ACC112 (cell line): ENCODE results near the gene ZFP36L1.

Experiments
- H2AFZ ChIP-seq: fragments of 200-600 bp; sonication (generic); one replicate; pipeline ENCODE4 v1.6.0; 2017; ENCODE audit warnings: antibody characterized with exemption, low read length; ENCODE audit not compliant: unreplicated experiment
- H3K27ac ChIP-seq: fragments of 200-600 bp; sonication (generic); 2 replicates; pipeline ENCODE4 v1.5.1; 2014; ENCODE audit warnings: low read depth, mild to moderate bottlenecking, antibody characterized with exemption, low read length, moderate library complexity
- H3K27me3 ChIP-seq: fragments of 200-600 bp; sonication (generic); 2 replicates; pipeline ENCODE4 v1.6.1; 2014; ENCODE audit warnings: mild to moderate bottlenecking, antibody characterized with exemption, low read length, moderate library complexity, mixed read lengths; ENCODE audit not compliant: insufficient read depth
- H3K36me3 ChIP-seq: fragments of 200-600 bp; sonication (generic); 2 replicates; pipeline ENCODE4 v1.6.1; 2016; ENCODE audit warnings: mild to moderate bottlenecking, antibody characterized with exemption, low read length, moderate library complexity, mixed read lengths; ENCODE audit not compliant: insufficient read depth
- H3K4me1 ChIP-seq: fragments of 200-600 bp; sonication (generic); one replicate; pipeline ENCODE4 v1.6.1; 2016; ENCODE audit warnings: low read length, mixed read lengths; ENCODE audit not compliant: insufficient read depth, unreplicated experiment, control insufficient read depth
- H3K4me3 ChIP-seq: fragments of 200-600 bp; sonication (generic); 2 replicates; pipeline ENCODE4 v1.5.1; 2014; ENCODE audit warnings: mild to moderate bottlenecking, low read depth, low read length
- H3K79me2 ChIP-seq: fragments of 200-600 bp; sonication (generic); one replicate; pipeline ENCODE4 v1.6.0; 2016; ENCODE audit warnings: low read length; ENCODE audit not compliant: control insufficient read depth, unreplicated experiment, insufficient read depth

ZFP36L1 gene

GRCh38 chr14:68758301-68758700, 34.6 kb downstream of the ZFP36L1 start:
- Histone ChIP-seq H3K36me3 (no peaks in the 10 kb centered on the region), H2AFZ (no peak overlapping the region), H3K4me1 (peaks cover 15% of the 10 kb centered on the region), H3K27ac (no peak overlapping the region), H3K27me3 (no peaks in the 10 kb centered on the region), H3K4me3 (no peak overlapping the region), H3K79me2 (no peaks in the 10 kb centered on the region)

GRCh38 chr14:68757618-68758081, 35.2 kb downstream of the ZFP36L1 start:
- Histone ChIP-seq H3K27ac (no peak overlapping the region), H3K36me3 (no peaks in the 10 kb centered on the region), H3K4me1 (peaks cover 9% of the 10 kb centered on the region), H2AFZ (no peak overlapping the region), H3K4me3 (no peak overlapping the region), H3K27me3 (no peaks in the 10 kb centered on the region), H3K79me2 (no peaks in the 10 kb centered on the region)

GRCh38 chr14:68756734-68757133, 36.1 kb downstream of the ZFP36L1 start:
- H3K36me3 ChIP-seq = no peaks in the 10 kb centered on the region
- H3K4me3 ChIP-seq = no peak overlapping the region
- no peak overlapping the region for H2AFZ ChIP-seq
- peaks cover 4% of the 10 kb centered on the region for H3K4me1 ChIP-seq
- no peak overlapping the region for H3K27ac ChIP-seq
- H3K27me3 ChIP-seq = no peaks in the 10 kb centered on the region
- no peaks in the 10 kb centered on the region for H3K79me2 ChIP-seq

GRCh38 chr14:68756000-68756481, 36.8 kb downstream of the ZFP36L1 start:
- H3K4me1 ChIP-seq = peaks cover 4% of the 10 kb centered on the region
- H3K36me3 ChIP-seq = no peaks in the 10 kb centered on the region
- no peaks in the 10 kb centered on the region for H3K27me3 ChIP-seq
- H2AFZ ChIP-seq = no peak overlapping the region
- H3K27ac ChIP-seq = no peak overlapping the region
- H3K4me3 ChIP-seq = no peak overlapping the region
- no peaks in the 10 kb centered on the region for H3K79me2 ChIP-seq

- Histone ChIP-seq H3K4me3 (no peak overlapping the region), H2AFZ (no peak overlapping the region), H3K36me3 (no peaks in the 10 kb centered on the region), H3K27ac (no peak overlapping the region), H3K27me3 (no peaks in the 10 kb centered on the region), H3K79me2 (no peaks in the 10 kb centered on the region), H3K4me1 (peaks cover 4% of the 10 kb centered on the region)
Measured at GRCh38 chr14:68755016-68755353, 37.9 kb downstream of the ZFP36L1 start.

GRCh38 chr14:68753690-68754089, 39.2 kb downstream of the ZFP36L1 start:
- H3K4me3 ChIP-seq = no peak overlapping the region
- H3K27me3 ChIP-seq = no peaks in the 10 kb centered on the region
- no peak overlapping the region for H2AFZ ChIP-seq
- peaks cover 4% of the 10 kb centered on the region for H3K4me1 ChIP-seq
- H3K27ac ChIP-seq = no peak overlapping the region
- no peaks in the 10 kb centered on the region for H3K36me3 ChIP-seq
- no peaks in the 10 kb centered on the region for H3K79me2 ChIP-seq

GRCh38 chr14:68752271-68753006, 40.4 kb downstream of the ZFP36L1 start:
- H3K27ac ChIP-seq = no peak overlapping the region
- H3K27me3 ChIP-seq = no peaks in the 10 kb centered on the region
- H2AFZ ChIP-seq = no peak overlapping the region
- H3K4me3 ChIP-seq = no peak overlapping the region
- no peaks in the 10 kb centered on the region for H3K79me2 ChIP-seq
- H3K4me1 ChIP-seq = peaks cover 4% of the 10 kb centered on the region
- H3K36me3 ChIP-seq = no peaks in the 10 kb centered on the region

- Histone ChIP-seq H3K4me3 (no peak overlapping the region), H3K4me1 (peaks cover 4% of the 10 kb centered on the region), H3K36me3 (no peaks in the 10 kb centered on the region), H3K27ac (no peak overlapping the region), H3K27me3 (no peaks in the 10 kb centered on the region), H2AFZ (no peak overlapping the region), H3K79me2 (no peaks in the 10 kb centered on the region)
Measured at GRCh38 chr14:68749487-68750475, 43.1 kb downstream of the ZFP36L1 start.

- no peak overlapping the region for H3K4me3 ChIP-seq
- no peak overlapping the region for H3K27ac ChIP-seq
- no peaks in the 10 kb centered on the region for H3K27me3 ChIP-seq
- H2AFZ ChIP-seq = no peak overlapping the region
- peaks cover 2% of the 10 kb centered on the region for H3K4me1 ChIP-seq
- H3K79me2 ChIP-seq = no peaks in the 10 kb centered on the region
- no peaks in the 10 kb centered on the region for H3K36me3 ChIP-seq
Measured at GRCh38 chr14:68748691-68749090, 44.2 kb downstream of the ZFP36L1 start.

GRCh38 chr14:68748260-68748659, 44.6 kb downstream of the ZFP36L1 start:
- Histone ChIP-seq H2AFZ (no peak overlapping the region), H3K79me2 (no peaks in the 10 kb centered on the region), H3K27ac (no peak overlapping the region), H3K4me3 (no peak overlapping the region), H3K4me1 (no peaks in the 10 kb centered on the region), H3K36me3 (no peaks in the 10 kb centered on the region), H3K27me3 (no peaks in the 10 kb centered on the region)
